Activated CD4-positive, alpha-beta memory T cell treated with anti-CD3 and anti-CD28 coated beads, Interleukin-2, amount 10 ng/mL, durations not matched to agents 7 days and 5 days (primary cell): ENCODE data around the gene CCSER1. TPM values are rescaled to one million over a fixed set of nuclear protein-coding genes. Genes with fewer than 3 reads are reported as not detected.
"Not testable (repeated sequence)": the region's sequence is repeated elsewhere in the genome, so short reads cannot be mapped to it uniquely, and the experiment has no call there.

Source experiments
- CTCF ChIA-PET: fragments of 350-600 bp; sonication (Branson Sonifier 250); formaldehyde crosslinking; loops from one replicate; lab custom pipeline; 2021; ENCODE audit warnings: antibody characterized with exemption, inconsistent platforms; lab: Charles Lee
- POLR2A ChIA-PET: fragments of 350-600 bp; sonication (Branson Sonifier 250); formaldehyde crosslinking; loops from one replicate; lab custom pipeline; 2021; ENCODE audit warnings: antibody characterized with exemption; lab: Charles Lee
- DNase-seq: peaks from one replicate; pipeline ENCODE4 v3.0.0-alpha.2; 2020
- H3K27ac Mint-ChIP-seq: one replicate; pipeline ENCODE4 v1.8.0; 2021; ENCODE audit warnings: mild to moderate bottlenecking, mixed read lengths
- H3K27me3 Mint-ChIP-seq: one replicate; pipeline ENCODE4 v1.8.0; 2021; ENCODE audit warnings: mixed read lengths
- H3K36me3 Mint-ChIP-seq: one replicate; pipeline ENCODE4 v1.8.0; 2021; ENCODE audit warnings: low read depth, mixed read lengths
- H3K4me1 Mint-ChIP-seq: one replicate; pipeline ENCODE4 v1.8.0; 2021; ENCODE audit warnings: mixed read lengths
- H3K4me3 Mint-ChIP-seq: one replicate; pipeline ENCODE4 v1.8.0; 2021; ENCODE audit warnings: mild to moderate bottlenecking, mixed read lengths
- H3K9me3 Mint-ChIP-seq: one replicate; pipeline ENCODE4 v1.8.0; 2021; ENCODE audit warnings: mixed read lengths
- total RNA-seq, 2 experiments: library from RNA; stranded (reverse); gene quantifications; one replicate each; pipeline ENCODE4 v1.2.3, GENCODE V29; 2021

Gene CCSER1
- total RNA-seq, 2 experiments from 2014 or later: 0.50 to 0.73 TPM

DNA sequence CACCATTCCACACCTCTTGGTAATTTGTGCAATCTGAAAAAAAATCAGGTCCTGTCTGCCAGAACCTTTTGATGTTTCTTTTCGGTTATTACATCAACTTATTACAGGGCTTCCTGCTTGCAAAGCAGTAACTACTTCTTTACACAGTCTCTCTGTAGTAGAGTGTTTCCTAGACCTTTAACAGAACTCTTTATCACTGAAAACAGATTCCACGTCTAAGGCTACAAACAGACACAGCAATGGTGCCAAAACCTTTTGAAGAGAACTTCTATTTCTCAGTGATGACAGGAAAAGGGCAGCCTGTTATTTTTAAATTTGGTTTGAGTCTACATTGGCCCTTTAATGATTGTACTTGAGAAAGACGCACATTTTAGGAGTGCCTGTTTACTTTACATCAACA, 1463.1 kb downstream of the CCSER1 start:
- no peak overlapping the region for H3K4me3 Mint-ChIP-seq
- no peaks in the 10 kb centered on the region for H3K27me3 Mint-ChIP-seq
- H3K27ac Mint-ChIP-seq: no peak overlapping the region
- no peaks in the 10 kb centered on the region for H3K36me3 Mint-ChIP-seq
- no peak for DNase-seq
- no peaks in the 10 kb centered on the region for H3K9me3 Mint-ChIP-seq
- no peaks in the 10 kb centered on the region for H3K4me1 Mint-ChIP-seq
- ChIA-PET CTCF (no interaction called here), POLR2A (no interaction called here)

DNA sequence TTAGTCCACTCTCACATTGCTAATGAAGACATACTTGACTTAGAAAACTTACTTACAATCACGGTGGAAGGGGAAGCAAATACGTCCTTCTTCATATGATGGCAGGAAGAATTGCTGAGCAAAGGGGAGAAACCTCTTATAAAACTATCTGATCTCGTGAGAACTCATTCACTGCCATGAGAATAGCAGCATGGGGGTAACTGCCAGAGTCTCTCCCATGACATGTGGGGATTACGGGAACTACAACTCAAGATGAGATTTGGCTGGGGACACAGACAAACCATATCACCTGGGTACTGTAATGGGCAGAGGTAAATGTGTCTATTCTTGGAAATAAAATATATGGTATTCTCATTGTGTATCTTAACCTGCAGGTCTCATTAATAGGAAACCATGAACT, 1464.9 kb downstream of the CCSER1 start:
- Mint-ChIP-seq H3K4me1 (no peaks in the 10 kb centered on the region), H3K27ac (no peak overlapping the region), H3K27me3 (no peaks in the 10 kb centered on the region), H3K4me3 (no peak overlapping the region), H3K9me3 (no peaks in the 10 kb centered on the region), H3K36me3 (no peaks in the 10 kb centered on the region)
- ChIA-PET CTCF (no interaction called here), POLR2A (no interaction called here)
- no peak for DNase-seq

DNA sequence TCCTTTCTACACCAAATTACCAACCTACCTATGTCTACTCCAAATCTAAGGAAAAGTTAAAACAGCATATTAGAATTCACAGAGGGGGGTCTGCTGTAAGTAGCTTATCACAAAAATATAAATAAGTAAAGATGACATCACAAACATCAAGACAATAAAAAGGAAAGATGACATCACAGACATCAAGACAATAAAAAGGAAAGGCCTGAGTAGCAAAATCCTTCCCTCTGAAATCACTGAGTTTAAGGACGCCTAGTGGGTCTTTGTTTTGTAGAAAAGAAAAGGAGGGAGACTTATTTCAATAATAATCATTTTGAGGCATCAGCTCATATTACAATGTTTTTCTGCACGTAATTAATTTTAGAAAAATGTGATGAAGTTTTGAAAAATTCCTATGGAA, 1469.5 kb downstream of the CCSER1 start:
- no peaks in the 10 kb centered on the region for H3K27me3 Mint-ChIP-seq
- no peak overlapping the region for H3K4me3 Mint-ChIP-seq
- no peak for DNase-seq
- H3K4me1 Mint-ChIP-seq: no peaks in the 10 kb centered on the region
- CTCF ChIA-PET: no interaction called here
- POLR2A ChIA-PET: no interaction called here
- H3K9me3 Mint-ChIP-seq: no peaks in the 10 kb centered on the region
- no peaks in the 10 kb centered on the region for H3K36me3 Mint-ChIP-seq
- H3K27ac Mint-ChIP-seq: no peak overlapping the region

DNA sequence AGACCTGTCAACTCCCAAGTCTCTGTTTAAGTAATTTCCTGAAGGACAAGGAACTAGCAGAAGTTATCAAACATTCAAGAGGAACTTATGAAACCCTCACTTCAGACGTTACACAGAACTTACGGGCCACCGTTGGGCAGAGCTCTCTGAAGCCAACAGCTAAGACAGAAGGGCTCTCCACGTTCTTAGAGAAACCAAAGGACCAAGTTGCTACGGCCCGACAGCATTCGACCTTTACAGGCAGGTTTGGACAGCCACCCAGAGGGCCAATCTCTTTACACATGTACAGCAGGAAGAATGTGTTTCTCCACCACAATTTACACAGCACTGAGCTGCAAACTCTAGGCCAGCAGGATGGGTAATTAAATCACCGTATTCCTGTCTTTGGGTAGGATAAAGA, 1471.5 kb downstream of the CCSER1 start:
- Mint-ChIP-seq H3K27ac (no peak overlapping the region), H3K4me1 (no peaks in the 10 kb centered on the region), H3K36me3 (no peaks in the 10 kb centered on the region), H3K9me3 (no peaks in the 10 kb centered on the region), H3K4me3 (no peak overlapping the region), H3K27me3 (no peaks in the 10 kb centered on the region)
- no peak for DNase-seq
- CTCF ChIA-PET: no interaction called here
- POLR2A ChIA-PET: no interaction called here

DNA sequence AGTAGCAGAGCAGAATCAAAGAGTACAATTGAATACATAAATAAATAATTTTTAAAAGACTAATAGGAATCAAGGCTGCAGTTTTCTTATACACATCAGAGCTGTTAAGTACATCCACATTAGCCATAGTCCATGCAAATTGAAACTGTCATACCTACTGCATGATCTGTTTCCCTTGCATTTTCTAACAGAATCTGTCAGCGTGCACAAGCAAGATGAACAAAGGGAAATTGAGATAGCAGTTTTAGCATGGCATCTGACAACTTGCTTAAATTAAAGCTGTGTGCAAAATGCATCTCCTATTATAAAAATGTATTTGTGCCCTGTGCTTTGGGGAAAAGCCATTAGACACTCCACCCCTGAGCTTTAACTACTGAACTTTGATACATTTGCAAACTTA, 1473.1 kb downstream of the CCSER1 start:
- DNase-seq: no peak
- ChIA-PET POLR2A (no interaction called here), CTCF (no interaction called here)
- H3K9me3 Mint-ChIP-seq: no peaks in the 10 kb centered on the region
- no peak overlapping the region for H3K27ac Mint-ChIP-seq
- H3K27me3 Mint-ChIP-seq: no peaks in the 10 kb centered on the region
- H3K4me3 Mint-ChIP-seq: no peak overlapping the region
- no peaks in the 10 kb centered on the region for H3K36me3 Mint-ChIP-seq
- no peaks in the 10 kb centered on the region for H3K4me1 Mint-ChIP-seq

DNA sequence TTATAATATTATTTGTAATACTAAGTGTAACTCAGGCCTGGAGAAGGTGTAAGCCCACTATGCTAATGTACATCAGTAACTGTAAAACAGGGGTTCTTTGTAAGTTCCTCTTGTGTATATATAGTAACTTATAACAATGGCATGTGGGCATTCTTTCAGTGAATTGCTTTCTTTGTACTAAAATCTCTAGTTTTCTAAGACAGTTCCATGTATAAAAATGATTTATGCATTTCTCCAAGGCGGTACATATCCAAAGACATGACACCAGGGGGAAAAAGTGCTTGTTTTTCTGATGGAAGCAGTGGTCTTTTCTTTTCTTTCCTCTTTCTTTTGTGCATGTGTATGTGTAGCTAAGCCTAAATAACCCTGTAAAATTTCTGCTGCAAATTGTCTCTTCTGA, 1474.2 kb downstream of the CCSER1 start:
- H3K4me1 Mint-ChIP-seq: no peaks in the 10 kb centered on the region
- no peak overlapping the region for H3K4me3 Mint-ChIP-seq
- no peak overlapping the region for H3K27ac Mint-ChIP-seq
- POLR2A ChIA-PET: no interaction called here
- no peaks in the 10 kb centered on the region for H3K9me3 Mint-ChIP-seq
- CTCF ChIA-PET: no interaction called here
- no peaks in the 10 kb centered on the region for H3K36me3 Mint-ChIP-seq
- no peak for DNase-seq
- H3K27me3 Mint-ChIP-seq: no peaks in the 10 kb centered on the region

DNA sequence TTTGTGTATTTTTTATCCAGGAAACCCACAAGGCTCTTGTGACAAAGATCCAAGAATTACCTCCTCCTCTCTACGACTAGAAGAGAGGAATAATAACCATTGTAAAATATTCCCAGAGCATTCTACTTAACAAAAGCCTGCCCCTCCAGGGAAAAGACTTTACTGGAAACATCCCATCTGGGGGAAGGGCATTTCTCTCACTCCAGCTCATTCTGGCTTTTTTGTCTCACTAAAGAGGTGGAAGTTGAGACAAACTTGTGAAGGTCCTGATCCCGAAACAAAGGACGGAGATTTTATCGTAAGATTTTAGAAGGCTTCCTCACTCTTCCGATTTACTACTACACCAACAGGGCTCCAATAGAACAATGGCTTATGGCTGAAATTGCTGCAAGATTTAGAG, 1484.6 kb downstream of the CCSER1 start:
- H3K4me1 Mint-ChIP-seq: no peaks in the 10 kb centered on the region
- peaks cover 9% of the 10 kb centered on the region for H3K9me3 Mint-ChIP-seq

DNA sequence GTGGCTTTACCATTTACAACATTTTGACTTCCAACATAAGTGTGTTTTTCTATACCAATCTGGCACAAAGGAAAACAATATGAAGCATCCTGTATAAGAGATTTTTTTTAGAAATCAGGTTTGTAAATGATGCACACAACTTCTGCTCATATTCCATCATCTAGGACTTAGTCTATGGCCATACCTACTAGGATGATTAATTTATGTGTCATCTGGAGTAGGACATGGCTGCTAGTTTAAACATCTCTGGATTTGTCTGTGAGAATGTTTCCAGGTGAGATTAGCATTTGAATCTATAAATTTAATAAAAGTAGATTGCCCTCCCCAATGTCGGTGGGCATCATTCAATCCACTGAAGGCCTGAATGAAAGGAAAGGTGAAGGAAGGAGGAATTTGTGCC, 1493.8 kb downstream of the CCSER1 start:
- H3K4me3 Mint-ChIP-seq: no peak overlapping the region
- no peak for DNase-seq
- no peak overlapping the region for H3K27ac Mint-ChIP-seq
- ChIA-PET POLR2A (no interaction called here), CTCF (no interaction called here)
- peaks cover 7% of the 10 kb centered on the region for H3K9me3 Mint-ChIP-seq
- no peaks in the 10 kb centered on the region for H3K27me3 Mint-ChIP-seq
- no peaks in the 10 kb centered on the region for H3K4me1 Mint-ChIP-seq
- H3K36me3 Mint-ChIP-seq: no peaks in the 10 kb centered on the region

More for the DNA sequence above, 1484.6 kb downstream of the CCSER1 start:
- CTCF ChIA-PET: no interaction called here
- Mint-ChIP-seq H3K27me3 (no peaks in the 10 kb centered on the region), H3K4me3 (no peak overlapping the region), H3K36me3 (no peaks in the 10 kb centered on the region), H3K27ac (no peak overlapping the region)
- POLR2A ChIA-PET: no interaction called here
- DNase-seq: no peak

DNA sequence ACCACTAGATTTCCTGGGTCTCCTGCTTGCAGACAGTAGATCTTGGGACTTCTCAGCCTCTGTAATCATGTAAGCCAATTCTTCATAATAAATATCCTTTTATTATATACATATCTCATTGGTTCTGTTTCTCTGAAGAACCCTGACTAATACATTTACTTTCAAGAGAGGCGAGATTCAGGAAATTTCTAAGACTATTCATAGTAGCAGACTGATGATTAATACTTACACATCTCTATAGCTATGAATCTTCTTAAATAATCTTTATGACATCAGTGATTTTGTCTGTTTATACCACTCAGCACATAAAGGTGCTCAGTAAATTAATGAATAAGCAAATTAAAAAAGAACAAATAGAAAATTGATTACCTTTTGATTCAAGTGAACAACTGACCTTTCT, 1494.3 kb downstream of the CCSER1 start:
- no peaks in the 10 kb centered on the region for H3K4me1 Mint-ChIP-seq
- H3K9me3 Mint-ChIP-seq: peaks cover 7% of the 10 kb centered on the region
- DNase-seq: no peak
- CTCF ChIA-PET: no interaction called here
- no peak overlapping the region for H3K4me3 Mint-ChIP-seq
- no peak overlapping the region for H3K27ac Mint-ChIP-seq
- POLR2A ChIA-PET: no interaction called here
- H3K27me3 Mint-ChIP-seq: no peaks in the 10 kb centered on the region
- H3K36me3 Mint-ChIP-seq: no peaks in the 10 kb centered on the region

DNA sequence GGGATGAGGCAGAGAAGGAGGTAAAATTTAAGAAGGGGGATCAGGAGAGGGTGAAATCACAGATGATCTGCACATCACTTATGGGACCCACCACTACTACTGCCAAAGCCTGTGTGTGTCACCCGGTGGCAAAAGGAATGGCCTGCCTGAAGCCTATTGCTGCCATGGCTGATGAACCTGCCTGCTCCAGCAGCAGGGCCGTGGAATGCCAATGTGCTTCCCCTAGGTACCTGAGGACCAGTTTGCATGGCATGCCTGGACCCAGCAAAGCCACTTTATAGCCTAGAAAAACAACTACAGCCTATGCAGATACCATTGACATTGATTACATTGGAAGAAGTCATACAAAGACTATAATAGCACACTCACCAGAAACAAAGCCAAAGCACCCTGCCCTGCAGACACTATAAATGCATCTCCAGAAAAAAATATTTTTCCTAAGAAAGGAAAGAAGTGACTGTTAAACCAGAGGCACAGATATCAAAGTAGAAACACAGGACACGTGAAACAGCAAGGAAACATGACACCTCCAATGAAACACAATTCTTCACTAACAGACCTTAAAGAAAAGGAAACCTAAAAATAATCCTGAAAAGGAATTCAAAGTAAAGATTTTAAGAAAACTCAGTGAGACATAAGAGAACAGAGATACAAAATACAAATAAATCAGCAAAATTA, 1495.9 kb downstream of the CCSER1 start:
- Mint-ChIP-seq H3K36me3 (no peaks in the 10 kb centered on the region), H3K27ac (no peak overlapping the region), H3K27me3 (no peaks in the 10 kb centered on the region), H3K4me1 (no peaks in the 10 kb centered on the region), H3K9me3 (peaks cover 16% of the 10 kb centered on the region), H3K4me3 (no peak overlapping the region)
- CTCF ChIA-PET: no interaction called here
- no peak for DNase-seq
- POLR2A ChIA-PET: no interaction called here

DNA sequence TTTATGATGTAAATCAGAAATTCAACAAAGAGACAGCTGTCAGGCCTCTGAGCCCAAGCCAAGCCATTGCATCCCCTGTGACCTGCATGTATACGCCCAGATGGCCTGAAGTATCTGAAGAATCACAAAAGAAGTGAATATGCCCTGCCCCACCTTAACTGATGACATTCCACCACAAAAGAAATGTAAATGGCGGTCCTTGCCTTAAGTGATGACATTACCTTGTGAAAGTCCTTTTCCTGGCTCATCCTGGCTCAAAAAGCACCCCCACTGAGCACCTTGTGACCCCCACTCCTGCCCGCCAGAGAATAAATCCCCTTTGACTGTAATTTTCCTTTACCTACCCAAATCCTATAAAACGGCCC, 1496.4 kb downstream of the CCSER1 start:
- H3K4me3 Mint-ChIP-seq, CTCF ChIA-PET, DNase-seq, H3K4me1 Mint-ChIP-seq, H3K27ac Mint-ChIP-seq, H3K27me3 Mint-ChIP-seq, H3K36me3 Mint-ChIP-seq, POLR2A ChIA-PET: not testable (repeated sequence)
- peaks cover 12% of the 10 kb centered on the region for H3K9me3 Mint-ChIP-seq

DNA sequence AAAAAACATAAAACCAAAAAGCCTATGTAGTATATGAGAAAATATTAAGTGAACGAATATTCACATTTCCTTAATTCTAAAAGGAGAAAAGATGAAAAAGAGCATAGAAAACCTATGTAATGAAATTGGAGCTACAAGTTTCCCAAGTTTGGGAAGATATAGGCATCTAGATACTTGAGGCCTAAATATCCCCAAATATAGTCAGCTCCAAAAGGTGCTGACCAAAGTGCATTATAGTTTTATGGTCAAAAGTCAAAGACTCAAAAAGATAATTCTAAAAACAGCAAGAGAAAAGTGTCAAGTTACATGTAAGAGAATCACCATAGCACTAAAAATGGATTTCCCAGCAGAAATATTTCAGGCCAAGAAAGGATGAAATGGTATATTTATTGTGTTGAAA, 1502.9 kb downstream of the CCSER1 start:
- no peak for DNase-seq
- peaks cover 9% of the 10 kb centered on the region for H3K9me3 Mint-ChIP-seq
- no peaks in the 10 kb centered on the region for H3K27me3 Mint-ChIP-seq
- POLR2A ChIA-PET: no interaction called here
- CTCF ChIA-PET: no interaction called here
- no peaks in the 10 kb centered on the region for H3K36me3 Mint-ChIP-seq
- H3K27ac Mint-ChIP-seq: no peak overlapping the region
- no peak overlapping the region for H3K4me3 Mint-ChIP-seq
- H3K4me1 Mint-ChIP-seq: no peaks in the 10 kb centered on the region

DNA sequence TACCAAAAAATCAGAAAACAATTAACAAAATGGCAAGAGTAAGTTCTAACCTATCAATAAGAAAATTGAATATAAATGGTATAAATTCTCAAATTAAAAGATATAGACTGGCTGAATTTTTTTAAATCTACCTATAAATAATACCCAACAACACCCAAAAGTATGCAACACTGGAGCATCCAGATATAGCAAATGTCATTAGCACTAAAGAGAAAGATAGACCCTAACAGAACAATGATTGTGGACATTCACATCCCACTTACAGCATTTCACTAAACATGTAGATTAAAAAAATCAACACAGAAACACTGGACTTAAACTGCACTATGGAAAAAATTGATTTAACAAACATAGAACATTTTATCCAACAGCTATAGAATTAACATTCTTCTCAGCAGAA, 1503.6 kb downstream of the CCSER1 start:
- no peaks in the 10 kb centered on the region for H3K27me3 Mint-ChIP-seq
- H3K27ac Mint-ChIP-seq: no peak overlapping the region
- H3K36me3 Mint-ChIP-seq: no peaks in the 10 kb centered on the region
- ChIA-PET CTCF (no interaction called here), POLR2A (no interaction called here)
- H3K4me1 Mint-ChIP-seq: no peaks in the 10 kb centered on the region
- DNase-seq: no peak
- H3K9me3 Mint-ChIP-seq: peaks cover 10% of the 10 kb centered on the region
- no peak overlapping the region for H3K4me3 Mint-ChIP-seq

DNA sequence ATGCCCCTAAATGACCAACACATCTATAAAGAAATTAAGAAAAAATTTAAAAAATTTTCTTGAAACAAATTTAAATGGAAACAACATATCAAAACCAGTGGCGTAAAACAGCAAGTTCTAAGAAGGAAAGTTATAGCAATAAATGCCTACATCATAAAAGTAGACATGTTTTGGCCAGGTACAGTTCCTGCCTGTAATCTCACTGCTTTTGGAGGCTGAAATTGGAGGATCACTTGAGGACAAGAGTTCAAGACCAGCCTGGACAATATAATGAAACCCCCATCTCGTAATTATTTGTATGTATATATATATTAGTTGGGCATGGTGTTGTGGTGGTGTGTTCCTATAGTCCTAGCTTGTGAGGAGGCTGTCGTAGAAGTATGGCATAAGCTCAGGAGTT, 1504.1 kb downstream of the CCSER1 start:
- Mint-ChIP-seq H3K36me3 (no peaks in the 10 kb centered on the region), H3K27ac (no peak overlapping the region), H3K9me3 (peaks cover 10% of the 10 kb centered on the region), H3K4me1 (no peaks in the 10 kb centered on the region), H3K27me3 (no peaks in the 10 kb centered on the region), H3K4me3 (no peak overlapping the region)
- no peak for DNase-seq
- ChIA-PET CTCF (interaction anchor here (0.6 kb wide), 1 partner anchor 37 kb away, joined by 3 read pairs; no protein-coding TSS in a partner anchor), POLR2A (no interaction called here)
